Measurements from ENCODE around the gene KRT10.
"Not testable (repeated sequence)": the region's sequence is repeated elsewhere in the genome, so short reads cannot be mapped to it uniquely, and the experiment has no call there.

The KRT10 gene

DNA sequence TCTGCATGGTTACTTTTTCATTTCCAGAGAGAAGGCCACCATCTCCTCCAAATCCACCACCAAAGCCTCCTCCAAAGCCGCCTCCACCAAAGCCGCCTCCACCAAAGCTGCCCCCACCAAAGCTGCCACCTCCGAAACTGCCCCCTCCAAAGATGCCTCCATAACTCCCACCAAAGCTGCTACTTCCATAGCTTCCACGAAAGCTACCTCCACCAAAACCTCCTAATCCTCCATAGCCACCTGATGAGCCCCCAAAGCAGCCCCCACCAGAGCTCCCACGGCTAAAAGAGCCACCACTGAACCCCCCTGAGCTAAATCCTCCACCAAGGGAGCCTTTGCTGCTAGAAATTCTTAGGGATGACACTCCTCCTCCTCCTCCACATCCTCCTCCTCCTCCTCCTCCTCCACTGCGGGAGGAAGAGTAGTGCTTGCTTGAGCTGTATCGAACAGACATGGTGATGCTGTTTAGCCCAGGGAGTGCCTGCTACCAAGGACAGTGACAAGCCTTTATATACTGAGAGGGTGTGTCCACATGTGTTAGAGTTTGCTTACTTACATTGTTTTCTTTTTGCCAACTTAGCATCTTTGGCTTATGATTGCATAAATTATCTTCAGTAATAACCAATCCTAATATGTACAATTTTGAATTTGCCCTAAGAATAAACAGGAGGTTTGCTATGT is at the start of gene KRT10:
KRT10 (minus strand) TSS at position 483 of the 681 bp plus-strand sequence; CDS start at position 454, 29 bp downstream.
- DNase-seq (ENCODE audit: low spot score), result no peak

DNA sequence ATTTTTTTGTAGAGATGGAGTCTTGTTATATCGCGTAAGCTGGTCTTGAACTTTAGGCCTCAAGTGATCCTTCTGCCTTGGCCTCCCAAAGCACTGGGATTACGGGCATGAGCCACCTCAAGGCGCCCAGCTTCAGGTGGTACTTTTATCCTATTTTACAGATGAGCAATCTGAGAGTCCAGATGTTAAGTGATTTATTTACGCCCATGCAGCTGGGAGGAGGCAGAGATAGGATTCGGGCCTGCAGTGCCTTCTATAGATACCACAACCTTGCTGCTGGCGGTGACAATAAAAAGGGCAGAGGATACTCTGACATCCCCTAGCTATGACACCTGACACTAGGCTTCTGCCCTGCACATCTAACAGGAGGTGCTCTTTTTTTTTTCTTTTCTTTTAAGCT is 48.9 kb upstream of the KRT10 start:
- DNase-seq (ENCODE audit: low spot score), result no peak

DNA sequence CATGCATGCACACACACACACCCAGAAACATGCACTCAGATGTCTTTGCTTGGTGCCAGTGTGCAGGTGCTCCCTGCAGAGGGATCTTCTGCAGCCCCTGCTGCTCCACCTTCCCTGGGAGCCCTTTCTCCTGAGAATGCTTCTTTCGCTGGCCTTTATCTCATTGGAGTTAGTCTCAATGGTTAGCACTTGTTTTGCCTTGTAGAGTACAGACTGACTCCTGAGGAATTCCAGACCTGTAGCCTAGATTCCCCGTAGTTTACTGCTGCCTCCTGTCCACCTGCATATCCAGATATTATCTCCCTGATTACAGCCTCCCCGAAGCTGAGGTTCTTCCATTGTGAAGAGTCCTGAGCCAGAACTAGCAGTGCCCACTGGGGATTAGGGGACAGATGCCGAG is 47.7 kb upstream of the KRT10 start:
- no peak for DNase-seq (ENCODE audit: low spot score)

DNA sequence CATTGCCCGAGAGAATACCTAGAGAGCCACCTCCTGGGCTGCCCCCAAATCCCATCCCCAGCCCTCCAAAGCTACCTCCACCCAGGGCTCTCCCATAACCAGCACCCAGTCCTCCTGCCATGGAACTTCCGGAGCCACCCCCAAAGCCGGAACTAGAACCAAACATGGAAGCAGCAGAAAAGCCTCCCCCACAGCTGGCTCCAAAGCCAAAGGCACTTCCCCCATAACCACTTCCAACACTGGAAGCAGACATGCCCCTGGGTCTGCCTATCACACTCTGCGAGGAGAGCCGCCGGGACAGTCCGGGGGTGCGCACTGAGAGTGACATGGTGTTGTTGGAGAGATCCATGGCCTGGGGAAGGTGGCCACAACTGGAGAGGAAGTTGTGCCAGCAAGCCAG is 44.4 kb upstream of the KRT10 start, which contains the start of gene KRT12:
KRT12 (minus strand) TSS at position 386 of the 400 bp plus-strand sequence; CDS start at position 349, 37 bp downstream.
- DNase-seq (ENCODE audit: low spot score), result no peak

DNA sequence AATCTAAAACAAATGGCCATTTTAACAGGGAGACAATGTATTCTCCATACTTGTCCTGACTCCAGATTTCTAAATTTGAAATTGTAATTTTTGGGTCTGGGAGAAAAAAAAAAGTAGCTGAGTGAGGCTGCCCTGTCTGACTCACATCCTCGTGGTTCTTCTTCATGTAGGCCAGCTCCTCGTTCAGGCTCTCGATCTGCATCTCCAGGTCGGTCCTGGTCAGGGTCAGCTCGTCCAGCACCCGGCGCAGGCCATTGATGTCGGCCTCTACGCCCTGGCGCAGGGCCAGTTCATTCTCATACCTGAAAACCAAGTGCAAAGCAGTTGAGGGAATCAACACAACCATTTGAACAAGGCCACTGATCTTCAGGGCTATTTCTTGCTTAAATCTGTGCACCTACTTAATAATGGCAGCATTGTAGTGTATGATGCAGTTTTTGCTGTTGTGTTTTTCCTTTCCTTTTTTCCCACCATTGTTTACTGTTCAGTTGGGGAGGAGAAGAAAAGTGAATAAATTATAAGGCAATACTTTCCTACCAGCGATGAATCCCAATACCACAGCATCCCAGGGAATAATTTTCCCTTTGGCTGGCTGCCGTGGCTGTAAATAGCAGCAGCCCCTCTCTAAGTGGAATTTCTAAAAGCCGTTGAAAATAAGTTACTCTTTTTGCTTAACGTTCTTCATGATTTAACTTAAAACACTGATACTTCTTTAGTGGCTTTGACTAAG is 42.4 kb upstream of the KRT10 start:
- DNase-seq (ENCODE audit: low spot score), result no peak

DNA sequence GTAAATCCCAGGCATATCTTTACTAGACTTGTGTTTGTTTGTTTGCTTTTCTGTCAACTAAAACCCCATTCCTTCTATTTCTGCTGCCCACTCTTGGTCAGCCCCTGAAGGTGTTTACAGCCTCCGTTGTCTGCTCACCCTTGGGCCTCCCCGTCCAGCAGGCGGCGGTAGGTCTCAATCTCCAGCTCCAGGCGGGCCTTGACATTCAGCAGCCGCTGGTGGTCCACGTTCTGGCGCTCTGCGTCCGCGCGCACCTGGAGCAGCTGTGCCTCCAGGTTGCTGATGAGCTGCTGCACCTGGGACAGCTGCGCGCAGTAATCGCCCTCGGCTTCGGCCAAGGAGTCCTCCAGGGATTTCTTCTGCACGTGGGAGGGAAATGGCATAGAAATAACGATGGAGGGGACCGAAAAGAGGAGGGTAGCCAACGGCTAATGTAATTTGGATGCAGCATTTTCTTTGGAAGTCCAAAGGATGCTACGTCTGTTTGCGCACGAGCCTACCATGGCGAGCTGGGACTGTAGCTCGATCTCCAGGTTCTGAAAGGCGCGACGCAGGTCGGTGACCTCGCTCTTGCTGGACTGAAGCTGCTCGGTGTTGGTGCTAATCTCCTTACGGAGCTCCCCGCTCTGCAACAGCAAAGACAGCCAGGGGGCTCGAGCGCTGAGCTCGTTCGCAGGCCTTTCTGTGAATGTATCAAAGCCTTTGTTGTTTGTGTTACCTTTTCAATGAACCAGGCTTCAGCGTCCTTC is 40.7 kb upstream of the KRT10 start:
- DNase-seq (ENCODE audit: low spot score), result no peak

DNA sequence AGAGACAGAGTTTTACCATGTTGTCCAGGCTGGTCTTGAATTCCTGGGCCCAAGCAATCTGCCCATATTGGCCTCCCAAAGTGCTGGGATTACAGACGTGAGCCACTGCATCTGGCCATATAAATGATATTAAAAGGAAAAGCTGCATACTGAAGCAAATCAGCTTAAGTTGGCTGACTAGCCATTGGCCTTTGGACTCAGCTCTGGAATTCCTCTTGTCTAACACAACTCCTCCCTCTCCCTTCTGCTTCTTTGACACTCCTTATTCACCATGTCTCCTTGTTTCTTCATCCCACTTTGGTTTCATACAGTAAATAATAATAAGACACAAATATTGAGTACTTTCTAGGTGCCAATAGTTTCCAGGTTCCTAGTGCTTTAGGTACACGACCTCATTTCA is 37.1 kb upstream of the KRT10 start:
- DNase-seq (ENCODE audit: low spot score), result no peak

DNA sequence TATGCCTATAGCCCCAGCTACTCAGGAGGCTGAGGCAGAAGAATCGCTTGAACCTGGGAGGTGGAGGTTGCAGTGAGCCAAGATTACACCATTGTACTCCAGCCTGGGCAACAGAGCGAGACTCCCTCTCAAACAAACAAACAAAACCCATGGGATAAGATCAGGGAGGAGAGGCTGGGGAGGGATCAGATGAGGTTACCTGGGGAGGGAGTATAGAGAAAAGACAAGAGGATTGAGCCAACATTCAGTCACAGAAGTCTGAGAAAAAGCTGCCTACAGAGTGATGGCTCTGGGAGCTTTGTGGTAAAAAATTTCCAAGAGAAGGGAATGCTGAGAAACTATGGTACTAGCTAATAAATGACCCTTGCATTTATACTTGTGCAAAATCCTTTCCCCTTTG is 36.3 kb upstream of the KRT10 start:
- not testable (repeated sequence) for DNase-seq (ENCODE audit: low spot score)

DNA sequence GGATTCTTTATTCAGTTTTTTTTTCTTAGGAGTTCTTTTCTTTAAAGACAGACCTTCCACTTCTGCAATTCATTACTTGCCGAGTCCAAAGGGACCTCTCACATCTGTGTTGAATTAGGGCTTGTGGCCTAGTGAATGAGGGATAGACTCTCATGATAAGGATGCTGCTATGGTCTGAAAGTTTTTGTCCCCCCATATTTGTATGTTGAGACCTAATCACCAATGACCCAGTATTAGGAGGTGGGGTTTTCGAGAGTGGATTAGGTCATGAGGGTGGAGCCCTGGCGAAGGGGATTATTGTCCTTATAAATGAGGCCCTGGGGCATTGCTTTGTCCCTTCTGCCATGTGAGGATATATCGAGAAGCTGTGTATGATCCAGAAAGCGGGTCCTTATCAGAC is 35.1 kb upstream of the KRT10 start:
- no peak for DNase-seq (ENCODE audit: low spot score)

DNA sequence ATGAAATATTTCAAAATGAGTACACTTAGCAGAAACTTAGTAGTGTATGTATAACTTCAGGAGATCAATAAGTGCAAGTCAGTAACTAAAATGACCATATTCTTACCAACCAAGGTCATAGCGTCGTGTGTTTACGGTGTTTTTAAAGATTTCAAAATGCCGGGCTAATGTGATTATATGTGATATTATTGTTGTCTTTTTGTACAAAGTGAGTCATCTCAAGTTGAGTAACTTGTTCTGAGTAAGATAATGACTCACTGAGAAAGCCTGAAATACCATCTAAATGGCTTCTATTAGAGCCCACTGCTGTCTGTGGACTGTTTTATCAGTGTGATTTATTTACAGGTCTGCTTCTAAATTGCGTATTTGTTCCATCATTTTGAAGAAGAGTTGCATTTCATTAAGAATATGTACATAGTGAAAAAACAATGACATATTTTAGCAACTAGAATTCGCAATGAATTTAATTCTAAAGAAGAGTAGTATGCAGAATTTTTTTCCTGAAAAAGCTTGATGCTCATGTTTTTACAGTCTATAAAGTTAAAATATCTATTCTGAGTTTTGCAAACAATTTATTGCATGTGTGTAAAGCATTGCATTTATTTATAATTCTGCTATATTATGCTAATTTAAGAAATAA is 31.9 kb upstream of the KRT10 start:
- DNase-seq (ENCODE audit: low spot score), result no peak

DNA sequence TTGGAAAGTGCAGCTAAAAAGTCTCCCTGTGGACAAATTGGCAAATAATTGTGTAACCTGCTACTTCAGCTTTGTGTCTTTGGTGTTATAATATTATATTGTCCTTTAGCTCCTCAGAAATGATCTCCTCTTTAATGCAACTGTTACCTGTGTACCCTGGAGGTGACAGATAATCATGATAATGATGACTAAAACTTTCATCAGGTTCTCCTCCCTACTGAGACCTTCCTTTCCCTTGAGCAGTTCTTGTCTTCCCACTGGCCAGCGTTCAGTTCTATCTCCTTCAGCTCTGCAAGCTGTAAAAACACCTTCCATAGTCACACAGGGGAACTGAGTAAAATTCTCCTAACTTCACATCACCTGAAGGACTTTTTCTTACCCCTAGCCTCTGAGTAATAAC is 29.9 kb upstream of the KRT10 start:
- DNase-seq (ENCODE audit: low spot score), result no peak

DNA sequence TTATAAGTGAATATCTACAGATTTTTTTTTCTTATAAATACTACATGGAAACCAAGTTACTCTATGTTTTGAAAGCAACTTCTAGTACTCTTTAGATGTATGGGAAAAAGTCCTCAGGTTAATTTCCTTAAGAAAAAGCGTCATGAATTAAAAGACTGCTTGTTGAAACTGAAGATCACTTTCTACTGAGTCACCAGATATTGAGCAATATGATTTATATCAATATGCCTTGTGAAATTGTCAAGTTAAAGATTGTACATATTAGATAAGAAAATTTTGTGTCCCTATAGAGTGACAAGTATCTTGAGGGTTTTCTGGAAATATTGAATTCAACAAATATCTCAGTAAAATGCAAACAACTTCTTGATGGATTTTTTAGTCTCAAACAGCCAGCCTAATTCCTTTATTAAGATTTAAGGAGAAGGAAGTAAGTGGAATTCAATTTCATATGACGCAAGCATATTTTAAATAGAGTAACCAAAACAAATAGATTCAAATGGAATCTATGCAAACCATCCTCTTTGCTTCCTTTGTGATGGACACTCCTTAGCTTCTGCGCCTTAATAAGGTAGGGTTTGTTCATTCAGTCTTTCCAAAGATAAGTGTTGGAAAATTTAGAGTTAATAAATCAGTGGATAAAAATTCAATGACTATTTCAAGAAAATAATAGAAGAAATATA is 28.0 kb upstream of the KRT10 start:
- DNase-seq (ENCODE audit: low spot score), result no peak

DNA sequence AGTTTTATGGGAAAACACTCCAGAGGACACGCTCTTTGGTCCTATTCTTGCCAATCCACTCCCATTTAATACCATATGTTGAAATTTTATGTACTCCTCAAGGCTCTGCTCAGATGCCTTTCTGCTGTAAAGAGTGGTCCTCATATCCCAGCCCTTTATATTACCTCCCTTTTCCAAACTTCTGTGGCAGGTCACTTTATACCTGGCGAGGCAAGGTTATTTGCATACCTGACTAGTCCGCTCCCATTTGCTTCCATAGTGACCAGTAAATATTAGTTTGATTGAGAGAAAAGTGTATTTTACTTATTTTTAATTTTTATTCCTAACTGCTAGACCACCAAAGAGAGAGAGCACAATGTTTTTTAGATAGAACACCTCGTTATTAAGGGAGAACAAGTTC is 27.3 kb upstream of the KRT10 start:
- DNase-seq (ENCODE audit: low spot score), result no peak

DNA sequence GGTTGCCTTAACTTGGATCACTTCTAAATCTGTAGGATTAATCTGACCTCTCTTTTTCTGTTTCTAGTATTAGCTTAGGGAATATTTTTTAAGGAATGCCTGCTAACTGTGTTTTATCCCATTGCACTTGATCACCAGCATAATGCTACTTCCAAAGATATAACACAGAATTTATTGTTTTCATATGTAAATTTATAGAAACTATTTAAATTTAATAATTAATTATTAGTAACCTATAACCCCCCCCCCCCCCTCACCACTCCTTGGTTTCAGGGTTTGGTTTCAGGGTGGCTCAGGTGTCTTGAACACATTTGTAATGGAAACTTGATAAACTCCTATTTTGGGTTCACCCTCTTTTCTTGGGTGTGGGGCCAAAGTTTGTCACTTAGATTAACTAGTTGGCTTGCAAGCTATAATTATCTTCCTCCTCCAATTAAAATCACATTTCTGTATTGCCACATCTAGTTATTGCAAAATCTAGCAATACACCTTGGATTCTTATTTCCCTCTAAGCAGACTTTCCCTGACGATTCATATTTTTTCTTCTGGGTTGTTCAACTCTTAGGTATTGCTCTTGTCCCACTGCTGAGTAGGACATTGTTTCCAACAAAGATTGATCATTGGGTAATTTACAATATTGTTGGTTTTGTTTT is 26.3 kb upstream of the KRT10 start:
- DNase-seq (ENCODE audit: low spot score), result no peak

DNA sequence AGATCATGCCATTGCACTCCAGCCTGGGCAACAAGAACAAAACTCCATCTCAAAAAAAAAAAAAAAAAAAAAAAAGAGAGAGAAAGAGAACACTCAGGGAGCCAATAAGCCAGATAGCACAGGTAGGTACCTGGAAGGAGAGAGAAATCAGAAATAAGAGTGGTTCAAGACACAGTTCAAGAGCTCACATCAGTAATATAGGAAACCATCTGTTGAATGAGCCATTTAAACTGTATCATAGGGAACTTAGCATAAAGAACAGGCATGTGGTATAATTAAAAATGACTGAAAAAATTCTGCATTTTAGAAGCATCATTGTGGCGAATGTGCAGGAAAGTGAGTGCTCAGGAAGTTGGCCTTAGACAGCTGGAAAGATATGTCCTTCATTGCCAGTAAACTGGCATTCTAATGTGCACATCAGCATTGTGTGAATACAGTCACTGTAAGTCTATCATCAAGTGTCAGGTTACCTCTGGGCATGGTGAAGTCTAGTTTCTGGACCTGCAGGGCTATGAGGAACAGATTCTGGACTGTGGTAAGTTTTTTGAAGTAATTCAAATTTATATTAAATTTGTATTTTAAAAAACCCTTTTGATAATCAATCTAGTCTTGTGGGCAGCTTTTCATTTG is 24.2 kb upstream of the KRT10 start:
- DNase-seq (ENCODE audit: low spot score), result no peak

DNA sequence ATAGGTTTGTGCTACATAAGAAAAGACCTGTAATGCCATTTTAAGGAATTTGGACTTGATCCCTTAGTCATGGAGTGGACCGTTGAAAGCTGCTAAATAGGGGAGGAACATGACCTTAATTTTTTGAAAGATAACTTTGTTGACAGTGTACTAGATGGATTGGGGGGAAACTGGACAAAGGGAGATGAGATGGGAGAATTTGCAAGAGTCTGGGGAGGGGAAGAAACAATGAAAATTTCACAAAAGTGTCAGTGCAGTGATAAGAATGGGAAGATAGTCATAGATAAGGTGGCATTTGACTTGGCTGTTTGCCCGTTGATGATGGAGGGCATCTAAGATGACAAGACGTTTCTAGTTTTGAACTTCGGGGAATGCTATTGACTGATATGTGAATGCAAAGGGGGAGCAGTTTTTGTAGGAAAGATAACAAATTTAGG is 22.3 kb upstream of the KRT10 start:
- DNase-seq (ENCODE audit: low spot score), result no peak

DNA sequence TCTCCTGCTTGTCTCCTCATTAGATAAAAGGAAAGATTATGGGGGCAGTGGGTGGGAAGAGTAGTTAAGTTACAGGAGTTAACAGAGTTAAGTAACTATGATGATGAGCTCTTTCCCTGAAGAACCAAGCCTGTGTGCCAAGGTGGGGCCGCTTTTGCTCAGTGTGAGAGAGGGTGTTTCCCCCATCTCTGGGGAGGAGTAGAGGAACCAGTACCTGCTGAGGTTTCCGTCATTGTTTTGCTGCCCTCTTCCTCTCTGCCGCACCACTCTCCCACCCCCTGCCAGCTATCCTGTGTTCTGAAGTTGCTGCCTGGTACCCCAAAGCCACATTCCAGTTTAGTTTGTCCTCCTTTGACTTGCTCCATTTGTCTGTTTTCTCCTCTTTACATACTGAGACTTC is 20.8 kb upstream of the KRT10 start:
- no peak for DNase-seq (ENCODE audit: low spot score)

DNA sequence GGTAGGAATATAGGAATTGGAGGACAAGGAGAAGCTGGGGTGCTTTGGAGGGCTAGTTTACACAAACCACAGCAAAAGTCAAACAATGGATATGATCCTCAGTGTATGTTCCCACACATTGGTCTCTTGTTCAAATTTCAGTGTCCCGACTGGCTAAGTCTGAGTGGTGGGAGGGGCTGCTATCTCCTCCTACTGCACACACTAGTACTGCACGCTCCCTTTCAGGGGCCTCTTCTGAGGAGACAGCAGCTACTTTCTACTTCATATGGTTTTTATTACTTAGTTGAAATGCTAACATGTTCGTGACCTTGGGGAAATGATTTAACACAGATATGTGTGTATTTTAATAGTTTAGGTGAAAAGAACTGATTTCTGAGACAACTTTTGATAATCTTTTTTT is 18.8 kb upstream of the KRT10 start:
- no peak for DNase-seq (ENCODE audit: low spot score)

DNA sequence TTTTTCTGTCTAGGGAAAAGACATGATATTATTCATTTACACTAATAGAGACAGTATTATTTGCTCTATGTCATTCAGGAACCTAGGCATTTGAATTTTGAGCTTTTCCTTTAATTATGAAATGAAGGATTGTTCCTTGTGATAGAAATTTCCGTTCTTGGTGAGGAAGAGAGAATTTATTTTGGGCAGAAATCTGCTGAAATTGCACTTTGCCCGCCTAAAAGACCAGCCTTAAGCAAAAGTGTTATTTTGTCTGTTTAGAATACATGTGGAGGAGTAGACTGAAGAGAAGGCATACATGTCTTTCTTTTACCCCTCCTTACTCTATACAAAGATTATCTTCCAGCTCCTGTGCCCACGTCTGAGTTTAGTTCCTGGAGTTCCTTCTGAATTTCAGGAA is 16.8 kb upstream of the KRT10 start:
- DNase-seq (ENCODE audit: low spot score), result no peak

DNA sequence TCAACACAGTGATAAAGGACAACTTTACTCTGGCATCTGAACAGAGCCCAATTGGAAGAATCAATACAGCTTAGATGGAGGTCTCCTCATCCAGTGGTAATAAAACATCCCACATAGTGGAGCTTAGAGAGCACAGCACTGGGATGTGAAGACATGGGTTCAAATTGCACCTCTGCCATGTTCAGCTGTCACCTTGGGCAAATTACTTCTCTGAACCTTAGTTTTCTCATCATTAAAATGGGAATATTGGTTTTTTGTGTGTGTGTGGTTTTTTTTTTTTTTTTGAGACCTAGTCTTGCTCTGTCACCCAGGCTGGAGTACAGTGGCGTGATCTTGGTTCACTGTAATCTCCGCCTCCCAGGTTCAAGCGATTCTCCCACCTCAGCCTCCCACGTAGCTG is 13.6 kb upstream of the KRT10 start:
- DNase-seq (ENCODE audit: low spot score), result no peak

DNA sequence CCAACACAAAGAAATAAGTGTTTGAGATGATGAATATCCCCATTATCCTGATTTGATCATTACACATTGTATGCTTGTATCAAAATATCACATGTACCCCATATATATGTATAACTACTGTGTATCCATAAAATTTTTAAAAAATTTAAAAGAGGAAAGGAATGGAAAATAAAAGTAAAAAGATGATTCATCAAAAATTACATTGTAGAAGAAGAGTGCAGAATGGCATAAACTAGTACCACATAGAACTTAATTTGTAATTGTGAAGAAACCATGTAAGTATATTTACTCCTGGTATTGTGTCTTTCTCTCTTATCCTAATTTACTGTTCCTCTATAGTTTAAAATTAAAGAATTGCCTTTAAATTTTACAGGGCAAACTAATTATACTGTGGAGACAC is 11.5 kb upstream of the KRT10 start:
- no peak for DNase-seq (ENCODE audit: low spot score)

Data from globus pallidus (tissue), 1 donor.